Head of caudate nucleus (tissue), 42 donors: Measurements from ENCODE around the gene RHOJ.
"Not testable (repeated sequence)": the region's sequence is repeated elsewhere in the genome, so short reads cannot be mapped to it uniquely, and the experiment has no call there.

ENCODE experiments used
- DNase-seq, 42 donors: peaks; one replicate each; pipeline versions ENCODE4 v3.0.0 to v3.0.0-alpha.2; 2020 to 2021; ENCODE audit warnings: mixed read lengths in 7 of 42
- intact Hi-C: fragments of 100-400 bp; cut with DNase I; formaldehyde crosslinking; loops from one replicate; pipeline ENCODE4 v1.15.0; 2022

Gene RHOJ

GRCh38 chr14:63204407-63205043 lies at the start of gene RHOJ:
RHOJ (plus strand) TSS chr14:63204443; CDS start chr14:63204870, 427 bp downstream.
- DNase-seq: peak in 35 of 42 donors; percentile 4 to 53 (median 20)
- intact Hi-C loops: no loop called here

- intact Hi-C loops: no loop called here
- no peak for DNase-seq
Observed at GRCh38 chr14:63155511-63156185, 48.6 kb upstream of the RHOJ start.

- intact Hi-C loops: no loop called here
- no peak for DNase-seq
Observed at GRCh38 chr14:63157195-63157594, 47.0 kb upstream of the RHOJ start.

- peak in 27 of 42 donors; percentile 7 to 76 (median 31) for DNase-seq
- intact Hi-C loops: no loop called here
Observed at GRCh38 chr14:63163306-63163705, 40.9 kb upstream of the RHOJ start.

- intact Hi-C loops: no loop called here
- DNase-seq: no peak
Observed at GRCh38 chr14:63164108-63164683, 40.0 kb upstream of the RHOJ start.

- intact Hi-C loops, DNase-seq: not testable (repeated sequence)
Observed at GRCh38 chr14:63165267-63165666, 39.0 kb upstream of the RHOJ start.

GRCh38 chr14:63167044-63167443 lies 37.2 kb upstream of the RHOJ start:
- DNase-seq: no peak
- intact Hi-C loops: no loop called here

- DNase-seq: peak in 6 of 42 donors; percentile 11 to 56 (median 36)
- intact Hi-C loops: loop anchor here (10.0 kb wide), 1 partner anchor 100 kb away; no protein-coding TSS in a partner anchor
Observed at GRCh38 chr14:63174760-63175191, 29.5 kb upstream of the RHOJ start.

GRCh38 chr14:63175531-63175930 lies 28.7 kb upstream of the RHOJ start:
- intact Hi-C loops: loop anchor here (10.0 kb wide), 1 partner anchor 99 kb away; no protein-coding TSS in a partner anchor
- no peak for DNase-seq

GRCh38 chr14:63178912-63179311 lies 25.3 kb upstream of the RHOJ start:
- DNase-seq: no peak
- intact Hi-C loops: loop anchor here (10.0 kb wide), 1 partner anchor 96 kb away; no protein-coding TSS in a partner anchor

GRCh38 chr14:63179383-63179782 lies 24.9 kb upstream of the RHOJ start:
- intact Hi-C loops: loop anchor here (10.0 kb wide), 1 partner anchor 95 kb away; no protein-coding TSS in a partner anchor
- DNase-seq: no peak

GRCh38 chr14:63180011-63180410 lies 24.2 kb upstream of the RHOJ start:
- intact Hi-C loops: no loop called here
- no peak for DNase-seq

GRCh38 chr14:63182968-63183367 lies 21.3 kb upstream of the RHOJ start:
- no peak for DNase-seq
- intact Hi-C loops: no loop called here

GRCh38 chr14:63186453-63186852 lies 17.8 kb upstream of the RHOJ start:
- intact Hi-C loops: no loop called here

GRCh38 chr14:63191211-63191610 lies 13.0 kb upstream of the RHOJ start:
- intact Hi-C loops: no loop called here
- no peak for DNase-seq

More at GRCh38 chr14:63186453-63186852, 17.8 kb upstream of the RHOJ start:
- DNase-seq: no peak

- intact Hi-C loops: no loop called here
- no peak for DNase-seq
Observed at GRCh38 chr14:63192085-63192484, 12.2 kb upstream of the RHOJ start.

- no peak for DNase-seq
- intact Hi-C loops: no loop called here
Observed at GRCh38 chr14:63193236-63193635, 11.0 kb upstream of the RHOJ start.

GRCh38 chr14:63200035-63200740 lies 4.1 kb upstream of the RHOJ start:
- intact Hi-C loops: no loop called here
- no peak for DNase-seq

- intact Hi-C loops: no loop called here
- DNase-seq: no peak
Observed at GRCh38 chr14:63200767-63201166, 3.5 kb upstream of the RHOJ start.

GRCh38 chr14:63203015-63203414 lies 1.2 kb upstream of the RHOJ start:
- DNase-seq: no peak
- intact Hi-C loops: no loop called here
